ENCODE measurements around the gene DNAH14.
"Not testable (repeated sequence)": the region's sequence is repeated elsewhere in the genome, so short reads cannot be mapped to it uniquely, and the experiment has no call there.

DNA sequence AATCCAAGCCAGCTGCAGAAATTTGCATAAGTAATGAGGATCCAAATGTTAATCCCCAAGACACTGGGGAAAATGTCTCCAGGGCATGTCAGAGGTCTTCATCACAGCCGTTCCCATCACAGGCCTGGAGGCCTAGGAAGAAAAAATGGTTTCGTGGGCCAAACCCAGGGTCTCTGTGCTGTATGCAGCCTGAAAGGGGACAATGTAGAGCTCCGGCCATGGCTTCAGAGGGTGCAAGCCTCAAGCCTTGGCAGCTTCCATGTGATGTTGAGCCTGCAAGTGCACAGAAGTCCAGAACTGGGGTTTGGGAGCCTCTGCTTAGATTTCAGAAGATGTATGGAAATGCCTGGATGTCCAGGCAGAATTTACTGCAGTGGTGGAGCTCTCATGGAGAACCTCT, 247.9 kb downstream of the DNAH14 start:
- TF ChIP-seq POLR2A (IDR thresholded peaks at IDR 0.05) = not testable (repeated sequence)
- TF ChIP-seq, protein P1, sequence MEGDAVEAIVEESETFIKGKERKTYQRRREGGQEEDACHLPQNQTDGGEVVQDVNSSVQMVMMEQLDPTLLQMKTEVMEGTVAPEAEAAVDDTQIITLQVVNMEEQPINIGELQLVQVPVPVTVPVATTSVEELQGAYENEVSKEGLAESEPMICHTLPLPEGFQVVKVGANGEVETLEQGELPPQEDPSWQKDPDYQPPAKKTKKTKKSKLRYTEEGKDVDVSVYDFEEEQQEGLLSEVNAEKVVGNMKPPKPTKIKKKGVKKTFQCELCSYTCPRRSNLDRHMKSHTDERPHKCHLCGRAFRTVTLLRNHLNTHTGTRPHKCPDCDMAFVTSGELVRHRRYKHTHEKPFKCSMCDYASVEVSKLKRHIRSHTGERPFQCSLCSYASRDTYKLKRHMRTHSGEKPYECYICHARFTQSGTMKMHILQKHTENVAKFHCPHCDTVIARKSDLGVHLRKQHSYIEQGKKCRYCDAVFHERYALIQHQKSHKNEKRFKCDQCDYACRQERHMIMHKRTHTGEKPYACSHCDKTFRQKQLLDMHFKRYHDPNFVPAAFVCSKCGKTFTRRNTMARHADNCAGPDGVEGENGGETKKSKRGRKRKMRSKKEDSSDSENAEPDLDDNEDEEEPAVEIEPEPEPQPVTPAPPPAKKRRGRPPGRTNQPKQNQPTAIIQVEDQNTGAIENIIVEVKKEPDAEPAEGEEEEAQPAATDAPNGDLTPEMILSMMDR (IDR thresholded peaks at IDR 0.05 in 4 of 5, conservative IDR thresholded peaks at IDR 0.05 in 1 of 5) = not testable (repeated sequence)
